Panc1 (cell line): ENCODE measurements around the gene USP53.

Experiments
- TF ChIP-seq, protein P1 (sequence below): fragments of 450-650 bp; IDR thresholded peaks from 2 replicates; pipeline ENCODE4 v1.5.1; 2017; ENCODE audit warnings: mild to moderate bottlenecking
- TF ChIP-seq, protein P2 (sequence below), 2 experiments: IDR thresholded peaks; 2 replicates each; pipeline ENCODE4 v1.6.1; 2011 to 2012; ENCODE audit warnings: low read depth in 2 of 2, control low read depth in 1 of 2, low read length in 1 of 2, mild to moderate bottlenecking in 1 of 2, moderate library complexity in 1 of 2; ENCODE audit not compliant: insufficient read depth in 1 of 2

DNA sequence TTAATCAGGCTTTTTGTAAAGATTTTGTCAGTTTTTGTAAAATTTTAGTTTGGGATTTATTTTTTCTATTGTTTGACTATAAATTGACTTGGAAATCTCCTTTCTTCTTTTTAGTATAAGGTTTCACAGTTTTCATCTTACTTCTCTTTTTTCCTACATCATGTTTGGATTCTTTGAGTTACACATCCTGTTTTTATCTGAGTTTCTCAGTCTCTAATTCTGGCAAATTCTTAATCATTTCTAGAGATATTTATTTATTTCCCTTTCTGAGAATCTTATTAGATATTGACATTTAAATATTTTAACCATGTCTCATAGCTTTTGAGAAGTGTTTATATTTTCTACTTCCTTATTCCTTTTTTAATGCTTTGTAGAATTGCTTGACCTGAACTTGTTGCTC is 20.7 kb downstream of the USP53 start:
- TF ChIP-seq, protein P1, sequence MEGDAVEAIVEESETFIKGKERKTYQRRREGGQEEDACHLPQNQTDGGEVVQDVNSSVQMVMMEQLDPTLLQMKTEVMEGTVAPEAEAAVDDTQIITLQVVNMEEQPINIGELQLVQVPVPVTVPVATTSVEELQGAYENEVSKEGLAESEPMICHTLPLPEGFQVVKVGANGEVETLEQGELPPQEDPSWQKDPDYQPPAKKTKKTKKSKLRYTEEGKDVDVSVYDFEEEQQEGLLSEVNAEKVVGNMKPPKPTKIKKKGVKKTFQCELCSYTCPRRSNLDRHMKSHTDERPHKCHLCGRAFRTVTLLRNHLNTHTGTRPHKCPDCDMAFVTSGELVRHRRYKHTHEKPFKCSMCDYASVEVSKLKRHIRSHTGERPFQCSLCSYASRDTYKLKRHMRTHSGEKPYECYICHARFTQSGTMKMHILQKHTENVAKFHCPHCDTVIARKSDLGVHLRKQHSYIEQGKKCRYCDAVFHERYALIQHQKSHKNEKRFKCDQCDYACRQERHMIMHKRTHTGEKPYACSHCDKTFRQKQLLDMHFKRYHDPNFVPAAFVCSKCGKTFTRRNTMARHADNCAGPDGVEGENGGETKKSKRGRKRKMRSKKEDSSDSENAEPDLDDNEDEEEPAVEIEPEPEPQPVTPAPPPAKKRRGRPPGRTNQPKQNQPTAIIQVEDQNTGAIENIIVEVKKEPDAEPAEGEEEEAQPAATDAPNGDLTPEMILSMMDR, result no peak
- TF ChIP-seq, protein P2, sequence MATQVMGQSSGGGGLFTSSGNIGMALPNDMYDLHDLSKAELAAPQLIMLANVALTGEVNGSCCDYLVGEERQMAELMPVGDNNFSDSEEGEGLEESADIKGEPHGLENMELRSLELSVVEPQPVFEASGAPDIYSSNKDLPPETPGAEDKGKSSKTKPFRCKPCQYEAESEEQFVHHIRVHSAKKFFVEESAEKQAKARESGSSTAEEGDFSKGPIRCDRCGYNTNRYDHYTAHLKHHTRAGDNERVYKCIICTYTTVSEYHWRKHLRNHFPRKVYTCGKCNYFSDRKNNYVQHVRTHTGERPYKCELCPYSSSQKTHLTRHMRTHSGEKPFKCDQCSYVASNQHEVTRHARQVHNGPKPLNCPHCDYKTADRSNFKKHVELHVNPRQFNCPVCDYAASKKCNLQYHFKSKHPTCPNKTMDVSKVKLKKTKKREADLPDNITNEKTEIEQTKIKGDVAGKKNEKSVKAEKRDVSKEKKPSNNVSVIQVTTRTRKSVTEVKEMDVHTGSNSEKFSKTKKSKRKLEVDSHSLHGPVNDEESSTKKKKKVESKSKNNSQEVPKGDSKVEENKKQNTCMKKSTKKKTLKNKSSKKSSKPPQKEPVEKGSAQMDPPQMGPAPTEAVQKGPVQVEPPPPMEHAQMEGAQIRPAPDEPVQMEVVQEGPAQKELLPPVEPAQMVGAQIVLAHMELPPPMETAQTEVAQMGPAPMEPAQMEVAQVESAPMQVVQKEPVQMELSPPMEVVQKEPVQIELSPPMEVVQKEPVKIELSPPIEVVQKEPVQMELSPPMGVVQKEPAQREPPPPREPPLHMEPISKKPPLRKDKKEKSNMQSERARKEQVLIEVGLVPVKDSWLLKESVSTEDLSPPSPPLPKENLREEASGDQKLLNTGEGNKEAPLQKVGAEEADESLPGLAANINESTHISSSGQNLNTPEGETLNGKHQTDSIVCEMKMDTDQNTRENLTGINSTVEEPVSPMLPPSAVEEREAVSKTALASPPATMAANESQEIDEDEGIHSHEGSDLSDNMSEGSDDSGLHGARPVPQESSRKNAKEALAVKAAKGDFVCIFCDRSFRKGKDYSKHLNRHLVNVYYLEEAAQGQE (IDR thresholded peaks at IDR 0.05; ENCODE audit: insufficient read depth in 1 of 2, low read depth in 2 of 2, low read length in 1 of 2), result no peak
